Aorta (tissue), 5 donors: Measurements from ENCODE around the gene SNRNP48. TPM values are rescaled to one million over a fixed set of nuclear protein-coding genes. Genes with fewer than 3 reads are reported as not detected.

Experiments used
- ATAC-seq: fragments of 200-7000 bp; cut with Tn5 transposase; one replicate; pipeline ENCODE4 v1.9.1; 2022; ENCODE audit warnings: moderate library complexity; ENCODE audit not compliant: low FRiP score
- DNase-seq, 2 donors: peaks; one replicate each; pipeline ENCODE4 v3.0.0-alpha.2; 2020
- H3K27ac ChIP-seq, 2 donors: one replicate each; pipeline ENCODE4 v1.5.1; 2013; ENCODE audit warnings: low read length in 2 of 2, mild to moderate bottlenecking in 2 of 2, moderate library complexity in 2 of 2, control low read depth in 1 of 2, inconsistent platforms in 1 of 2, low read depth in 1 of 2
- H3K27me3 ChIP-seq, 2 donors: one replicate each; pipeline ENCODE4 v1.6.1; 2013; ENCODE audit warnings: control low read depth in 1 of 2, low read length in 1 of 2, mild to moderate bottlenecking in 1 of 2, moderate library complexity in 1 of 2; ENCODE audit not compliant: insufficient read depth in 2 of 2, control insufficient read depth in 1 of 2
- H3K36me3 ChIP-seq, 2 donors: one replicate each; pipeline ENCODE4 v1.6.1; 2013; ENCODE audit warnings: control low read depth in 1 of 2, low read length in 1 of 2, mild to moderate bottlenecking in 1 of 2; ENCODE audit not compliant: insufficient read depth in 2 of 2, control insufficient read depth in 1 of 2
- H3K4me1 ChIP-seq, 2 donors: one replicate each; pipeline ENCODE4 v1.6.1; 2013; ENCODE audit warnings: low read length in 2 of 2, control low read depth in 1 of 2, mild to moderate bottlenecking in 1 of 2, moderate library complexity in 1 of 2; ENCODE audit not compliant: insufficient read depth in 2 of 2, control insufficient read depth in 1 of 2
- H3K4me3 ChIP-seq, 2 donors: one replicate each; pipeline ENCODE4 v1.5.1; 2013; ENCODE audit warnings: low read length in 2 of 2, control low read depth in 1 of 2, mild to moderate bottlenecking in 1 of 2
- H3K9me3 ChIP-seq: one replicate; pipeline ENCODE4 v1.6.1; 2013; ENCODE audit warnings: mild to moderate bottlenecking, low read length; ENCODE audit not compliant: control insufficient read depth
- WGBS, 2 donors: extraction: QIAGEN DNeasy Blood & Tissue Kit; methylation state at CpG; one replicate each; pipeline ENCODE4 v1.1.7; 2013; 5-methylcytosine and 5-hydroxymethylcytosine counted together
- intact Hi-C, 2 donors: fragments of 100-400 bp; cut with DNase I; formaldehyde crosslinking; loops; one replicate each; pipeline versions ENCODE4 v1.14.2 to v1.15.0; 2022
- polyA plus RNA-seq, 2 donors: library from polyadenylated mRNA; stranded (reverse); fragments of 200-250 nt; gene quantifications; one replicate each; pipeline ENCODE4 v1.2.3, GENCODE V29; 2013
- total RNA-seq, 2 donors: library from RNA; stranded (reverse); fragmentation: NEBNext Ultra II Directional; extraction: Animal tissue kit (Norgen Biotek cat#: 25700); gene quantifications; one replicate each; pipeline ENCODE4 v1.2.1, GENCODE V29; 2021
- donor health status: healthy with polysubstance abuse.
- donor health status: Bipolar disorder and iron deficiency.
- donor health status: DM: no; HTN: no; CAD: no.
- donor health status: DM: no; HTN: no; CAD: no.
- donor health status: DM: yes; HTN: yes; CAD: no.

The SNRNP48 gene
- total and polyA plus RNA-seq, 4 donors: 7.0 to 15.2 (median 8.4) TPM

DNA sequence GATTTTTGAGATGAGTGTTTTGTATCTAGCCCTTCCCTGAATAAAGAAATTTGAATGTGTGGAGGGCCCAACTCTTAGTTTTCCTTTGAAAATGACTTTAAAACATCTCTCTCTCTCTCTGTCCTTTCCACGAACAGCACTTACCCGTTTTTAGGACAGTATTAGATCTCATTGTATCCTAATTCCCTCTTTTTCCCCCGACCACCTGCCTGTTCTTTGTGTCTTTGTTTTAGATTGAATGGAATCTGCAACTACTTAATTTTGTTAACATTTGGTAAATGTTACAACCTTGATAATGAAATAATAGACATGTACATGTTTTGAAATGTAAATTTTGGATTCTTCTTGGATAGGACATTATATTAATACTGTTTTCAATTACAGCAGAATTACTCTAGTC lies 45.4 kb upstream of the SNRNP48 start:
- Histone ChIP-seq H3K4me3 (no peak overlapping the region), H3K4me1 (no peaks in the 10 kb centered on the region), H3K27me3 (no peaks in the 10 kb centered on the region), H3K36me3 (no peaks in the 10 kb centered on the region), H3K27ac (no peak overlapping the region), H3K9me3 (no peaks in the 10 kb centered on the region)
- intact Hi-C loops: no loop called here
- no peak for DNase-seq
- ATAC-seq: no peak
- 91% methylated on average over 3 of the region's 3 CpGs for WGBS, 2 donors

DNA sequence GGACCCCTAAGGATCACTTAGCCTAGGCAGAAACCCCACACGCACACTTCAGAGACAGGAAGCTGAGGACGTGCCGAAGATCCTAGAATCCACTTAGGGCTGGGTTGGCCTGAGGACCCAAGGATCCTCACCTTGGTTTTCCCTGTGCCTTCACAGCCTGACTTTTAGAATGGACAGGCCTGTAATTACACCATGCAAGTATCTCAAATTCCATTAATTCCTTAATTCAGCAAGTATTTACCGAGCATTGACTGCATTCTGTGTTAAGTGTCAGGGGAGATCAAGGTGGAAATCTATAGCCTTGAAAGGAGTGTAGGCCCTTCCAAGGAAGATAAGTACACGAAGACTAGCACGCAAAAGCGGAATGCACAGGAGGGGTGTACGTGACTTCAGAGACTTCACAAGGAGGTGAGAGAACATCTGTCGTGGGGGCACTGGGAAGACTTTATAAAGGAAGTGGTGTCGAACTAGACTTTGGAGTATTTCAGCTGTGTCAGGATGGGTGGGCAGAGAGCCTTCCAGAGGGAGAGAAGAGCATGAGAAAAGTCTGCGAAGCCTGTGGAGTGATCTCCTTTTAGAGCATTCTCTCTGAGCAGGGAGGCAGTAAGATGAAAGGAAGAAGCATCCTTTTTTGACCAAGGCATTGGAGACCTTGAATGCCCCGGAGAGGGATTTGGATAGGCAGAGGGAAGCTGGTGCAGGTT lies 44.5 kb upstream of the SNRNP48 start:
- H3K27ac ChIP-seq: no peak overlapping the region
- ATAC-seq: no peak
- no peak for DNase-seq
- no peaks in the 10 kb centered on the region for H3K36me3 ChIP-seq
- no peaks in the 10 kb centered on the region for H3K9me3 ChIP-seq
- intact Hi-C loops: no loop called here
- no peaks in the 10 kb centered on the region for H3K27me3 ChIP-seq
- no peaks in the 10 kb centered on the region for H3K4me1 ChIP-seq
- H3K4me3 ChIP-seq: no peak overlapping the region
- WGBS, 2 donors: 84 to 89% methylated on average over 12 of the region's 12 CpGs

DNA sequence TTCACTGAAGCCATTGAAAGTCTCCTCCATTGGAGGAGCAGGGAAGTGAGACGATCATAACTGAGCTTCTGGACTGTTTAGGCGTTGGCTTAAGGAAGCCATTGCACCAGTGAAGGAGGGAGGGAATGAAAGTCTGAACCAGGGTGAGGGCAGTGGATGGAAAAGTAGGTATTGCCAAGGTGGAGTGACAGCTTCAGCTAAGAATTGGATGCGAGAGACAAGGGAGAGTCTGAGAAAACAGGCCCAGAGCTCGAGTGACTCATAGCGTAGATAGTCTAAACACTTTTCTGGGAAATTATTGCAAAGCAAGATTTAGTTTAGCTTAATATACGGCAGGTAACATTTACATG lies 44.0 kb upstream of the SNRNP48 start:
- H3K4me1 ChIP-seq: no peaks in the 10 kb centered on the region
- intact Hi-C loops: no loop called here
- no peak for DNase-seq
- no peaks in the 10 kb centered on the region for H3K9me3 ChIP-seq
- WGBS, 2 donors: 84% methylated on average over 6 of the region's 6 CpGs
- no peak for ATAC-seq
- no peak overlapping the region for H3K4me3 ChIP-seq
- no peak overlapping the region for H3K27ac ChIP-seq
- H3K36me3 ChIP-seq: no peaks in the 10 kb centered on the region
- H3K27me3 ChIP-seq: no peaks in the 10 kb centered on the region

DNA sequence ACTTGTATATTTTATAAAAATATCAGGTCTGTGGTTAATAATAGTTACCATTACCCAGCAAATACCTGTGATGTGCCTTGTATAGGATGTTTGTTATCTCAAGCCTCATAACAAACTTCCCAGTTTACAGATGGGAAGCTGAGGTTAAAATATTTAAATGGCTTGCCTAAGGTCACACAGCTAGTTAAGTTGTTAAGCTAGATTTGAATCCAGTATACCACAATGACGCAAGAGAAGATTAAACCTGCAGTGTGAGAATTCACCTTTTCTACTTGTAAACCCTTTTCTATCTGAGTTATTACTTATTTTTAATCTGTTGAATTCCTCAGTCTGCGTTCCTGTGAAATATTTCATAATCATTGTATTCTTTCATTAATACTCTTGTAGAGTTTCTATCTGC lies 43.6 kb upstream of the SNRNP48 start:
- no peaks in the 10 kb centered on the region for H3K36me3 ChIP-seq
- H3K4me3 ChIP-seq: no peak overlapping the region
- intact Hi-C loops: no loop called here
- no peak for DNase-seq
- WGBS, 2 donors: 89 to 94% methylated on average over 2 of the region's 2 CpGs
- ATAC-seq: no peak
- no peaks in the 10 kb centered on the region for H3K4me1 ChIP-seq
- H3K9me3 ChIP-seq: no peaks in the 10 kb centered on the region
- no peaks in the 10 kb centered on the region for H3K27me3 ChIP-seq
- H3K27ac ChIP-seq: no peak overlapping the region

DNA sequence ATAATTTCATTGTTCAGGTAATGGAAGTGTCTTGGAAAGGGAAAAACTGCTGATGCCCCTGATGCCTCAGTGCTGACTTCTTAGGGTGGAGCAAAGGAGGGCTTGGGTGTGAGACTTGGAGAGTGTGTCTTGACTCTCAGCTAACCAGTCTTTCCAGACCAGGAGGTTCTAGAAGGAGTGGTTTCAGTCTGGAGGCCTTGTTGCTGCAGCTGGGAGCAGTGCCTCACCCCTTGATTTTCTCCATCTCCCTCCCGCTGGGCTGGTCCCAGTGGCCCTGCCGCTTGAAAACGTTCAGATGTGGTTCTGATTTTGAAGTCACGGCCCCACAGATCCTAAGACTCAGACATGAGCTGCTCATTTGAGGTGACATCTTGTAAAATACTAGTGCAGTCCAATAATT lies 43.1 kb upstream of the SNRNP48 start:
- Histone ChIP-seq H3K36me3 (no peaks in the 10 kb centered on the region), H3K4me3 (no peak overlapping the region), H3K27ac (no peak overlapping the region), H3K4me1 (no peaks in the 10 kb centered on the region), H3K27me3 (no peaks in the 10 kb centered on the region), H3K9me3 (no peaks in the 10 kb centered on the region)
- ATAC-seq: no peak
- WGBS, 2 donors: 61 to 71% methylated on average over 4 of the region's 4 CpGs
- intact Hi-C loops: no loop called here
- no peak for DNase-seq

DNA sequence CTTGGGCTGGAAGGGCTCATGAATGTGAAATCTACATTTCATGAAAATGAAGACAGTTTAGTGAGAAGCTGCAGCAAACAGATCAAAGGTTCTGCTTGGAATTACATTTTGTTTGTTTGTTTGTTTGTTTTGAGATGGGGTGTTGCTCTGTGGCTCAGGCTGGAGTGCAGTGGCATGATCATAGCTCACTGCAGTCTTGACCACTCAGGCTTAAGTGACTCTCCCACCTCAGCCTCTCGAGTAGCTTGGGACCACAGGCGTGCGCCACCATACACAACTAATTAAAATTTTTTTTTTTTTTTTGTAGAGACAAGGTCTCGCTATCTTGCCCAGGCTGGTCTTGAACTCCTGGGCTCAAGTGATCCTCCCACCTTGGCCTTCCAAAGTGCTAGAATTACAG lies 42.7 kb upstream of the SNRNP48 start:
- Histone ChIP-seq H3K27me3 (no peaks in the 10 kb centered on the region), H3K4me1 (no peaks in the 10 kb centered on the region), H3K27ac (no peak overlapping the region), H3K36me3 (no peaks in the 10 kb centered on the region), H3K4me3 (no peak overlapping the region), H3K9me3 (no peaks in the 10 kb centered on the region)
- intact Hi-C loops: no loop called here
- WGBS, 2 donors: 93 to 96% methylated on average over 4 of the region's 4 CpGs
- DNase-seq (no peak), ATAC-seq (no peak)

DNA sequence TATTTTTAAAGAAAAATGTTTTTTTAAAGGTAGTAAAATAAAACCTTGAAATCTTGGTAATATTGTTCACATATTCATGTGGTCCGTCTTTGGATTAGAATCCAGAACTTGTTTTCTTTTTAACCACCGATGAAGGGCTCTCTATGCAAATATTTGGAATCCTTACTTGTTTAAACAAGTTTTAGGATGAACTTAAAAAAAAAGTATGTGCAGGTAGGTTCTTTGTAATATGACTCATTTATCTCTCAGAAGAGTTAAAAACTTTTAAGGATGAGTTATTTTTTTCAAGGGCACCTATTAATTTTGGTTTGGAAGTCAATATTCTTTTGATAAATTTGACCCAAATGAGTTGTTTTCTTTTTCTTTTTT lies 39.6 kb upstream of the SNRNP48 start:
- H3K27me3 ChIP-seq: no peaks in the 10 kb centered on the region
- no peak for ATAC-seq
- no peak overlapping the region for H3K4me3 ChIP-seq
- no peaks in the 10 kb centered on the region for H3K36me3 ChIP-seq
- DNase-seq: no peak
- H3K9me3 ChIP-seq: no peaks in the 10 kb centered on the region
- no peaks in the 10 kb centered on the region for H3K4me1 ChIP-seq
- intact Hi-C loops: no loop called here
- 56 to 67% methylated on average over 2 of the region's 2 CpGs for WGBS, 2 donors
- H3K27ac ChIP-seq: no peak overlapping the region

DNA sequence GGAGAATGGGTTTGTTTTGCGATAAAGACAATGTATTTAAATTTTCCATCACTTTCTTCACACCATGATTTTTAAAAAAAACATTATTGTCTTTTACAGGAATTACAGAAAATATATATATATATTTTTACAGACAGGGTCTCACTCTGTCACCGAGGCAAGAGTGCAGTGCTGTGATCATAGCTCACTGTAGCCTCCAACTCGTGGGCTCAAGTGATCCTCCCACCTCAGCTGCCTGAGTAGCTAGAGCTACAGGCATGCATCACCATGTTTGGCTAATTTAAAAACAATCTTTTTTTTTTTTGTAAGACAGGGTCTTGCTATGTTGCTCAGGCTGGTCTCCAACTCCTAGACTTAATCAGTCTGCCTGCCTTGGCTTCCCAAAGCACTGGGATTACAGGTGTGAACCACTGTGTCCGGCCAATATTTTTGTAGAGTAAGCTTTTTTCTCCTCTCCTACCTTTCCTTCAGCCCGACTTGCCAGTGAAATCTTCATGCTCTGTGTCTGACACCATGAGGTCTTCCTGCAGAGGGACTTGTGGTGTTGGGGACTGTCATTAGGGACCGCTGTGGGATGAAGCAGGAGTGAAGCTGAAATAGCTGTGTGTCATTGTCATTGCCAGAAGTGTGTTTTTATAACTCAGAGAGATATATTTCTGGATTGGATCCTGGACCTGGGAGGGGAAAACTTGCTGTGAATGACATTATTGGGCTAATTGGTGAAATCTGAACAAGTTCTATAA lies 35.3 kb upstream of the SNRNP48 start:
- Histone ChIP-seq H3K4me1 (no peaks in the 10 kb centered on the region), H3K9me3 (no peaks in the 10 kb centered on the region), H3K36me3 (no peaks in the 10 kb centered on the region), H3K27ac (no peak overlapping the region), H3K4me3 (no peak overlapping the region), H3K27me3 (no peaks in the 10 kb centered on the region)
- no peak for ATAC-seq
- DNase-seq: no peak
- WGBS, 2 donors: 65% methylated on average over 6 of the region's 6 CpGs
- intact Hi-C loops: no loop called here

DNA sequence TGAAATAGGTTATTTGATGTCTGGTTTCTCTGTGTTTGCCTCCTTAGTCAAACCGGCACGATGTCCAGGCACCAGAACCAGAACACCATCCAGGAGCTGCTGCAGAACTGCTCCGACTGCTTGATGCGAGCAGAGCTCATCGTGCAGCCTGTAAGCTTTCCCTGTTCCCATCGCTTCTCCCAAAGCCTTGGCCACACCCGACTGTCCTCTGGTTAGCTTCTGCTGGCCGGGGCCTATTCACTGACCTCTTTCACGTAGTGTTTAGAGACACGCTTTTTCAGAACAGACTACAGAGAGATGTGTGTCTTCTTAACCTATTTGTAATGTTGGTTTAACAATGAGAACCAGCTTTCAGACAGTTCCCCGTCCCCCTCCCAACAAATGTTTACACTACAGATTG lies 34.3 kb upstream of the SNRNP48 start:
- H3K27me3 ChIP-seq: no peaks in the 10 kb centered on the region
- intact Hi-C loops: no loop called here
- ATAC-seq: no peak
- H3K4me1 ChIP-seq: no peaks in the 10 kb centered on the region
- WGBS, 2 donors: 85 to 88% methylated on average over 11 of the region's 11 CpGs
- H3K36me3 ChIP-seq: no peaks in the 10 kb centered on the region
- H3K4me3 ChIP-seq: no peak overlapping the region
- H3K9me3 ChIP-seq: no peaks in the 10 kb centered on the region
- no peak overlapping the region for H3K27ac ChIP-seq
- DNase-seq: no peak
